Renal cortex interstitium (tissue), 11 donors: ENCODE measurements around the gene ATP2B1. TPM values are rescaled to one million over a fixed set of nuclear protein-coding genes. Genes with fewer than 3 reads are reported as not detected.

Experiments used
- DNase-seq, 11 donors: peaks; one replicate each; pipeline ENCODE4 v3.0.0-alpha.2; 2013; ENCODE audit warnings: low read depth in 9 of 11, low spot score in 4 of 11; ENCODE audit errors: extremely low read depth in 1 of 11
- polyA plus RNA-seq, 3 donors: library from polyadenylated mRNA; unstranded; fragments of 120-200 nt; gene quantifications; one replicate each; pipeline ENCODE4 v1.2.1, GENCODE V29; 2013; ENCODE audit not compliant: insufficient read length in 3 of 3

The ATP2B1 gene
- polyA plus RNA-seq, 3 donors, result 99.8 to 112 (median 104) TPM

GRCh38 chr12:89731089-89731488 is 22.5 kb upstream of the ATP2B1 start:
- DNase-seq, result no peak

GRCh38 chr12:89729946-89730459 is 21.4 kb upstream of the ATP2B1 start:
- no peak for DNase-seq

- no peak for DNase-seq
Observed at GRCh38 chr12:89723276-89723675, 14.6 kb upstream of the ATP2B1 start.

GRCh38 chr12:89721291-89721987 is 12.8 kb upstream of the ATP2B1 start:
- no peak for DNase-seq

- DNase-seq, result no peak
Observed at GRCh38 chr12:89717759-89718523, 9.3 kb upstream of the ATP2B1 start.

GRCh38 chr12:89712706-89713105 is 4.1 kb upstream of the ATP2B1 start:
- no peak for DNase-seq

GRCh38 chr12:89710873-89711750 is 2.5 kb upstream of the ATP2B1 start:
- DNase-seq, result no peak

GRCh38 chr12:89709995-89710872 is 1.6 kb upstream of the ATP2B1 start:
- DNase-seq, result peak in 6 of 11 donors; percentile 47 to 65 (median 56)

GRCh38 chr12:89709157-89709994 is 738 bp upstream of the ATP2B1 start:
- peak; percentile 91 to 99 (median 98) for DNase-seq

GRCh38 chr12:89707703-89708564 is 704 bp downstream of the ATP2B1 start:
- DNase-seq, result peak in 2 of 11 donors; percentile 29 to 32

GRCh38 chr12:89706986-89707702 is 1.5 kb downstream of the ATP2B1 start:
- DNase-seq, result no peak

GRCh38 chr12:89706551-89706950 is 2.1 kb downstream of the ATP2B1 start:
- DNase-seq, result no peak

GRCh38 chr12:89704457-89704856 is 4.2 kb downstream of the ATP2B1 start:
- DNase-seq, result no peak

GRCh38 chr12:89703768-89704167 is 4.9 kb downstream of the ATP2B1 start:
- no peak for DNase-seq

GRCh38 chr12:89702503-89702902 is 6.1 kb downstream of the ATP2B1 start:
- DNase-seq, result no peak

GRCh38 chr12:89701606-89702206 is 6.9 kb downstream of the ATP2B1 start:
- DNase-seq, result no peak
